Loucy (cell line): ENCODE data around the gene GCH1.

Experiments used
- EZH2phosphoT487 ChIP-seq: fragments of 200-600 bp; IDR thresholded peaks from 2 replicates; pipeline ENCODE4 v1.6.1; 2018; ENCODE audit warnings: antibody characterized with exemption, mild to moderate bottlenecking, moderate library complexity, borderline replicate concordance
- TF ChIP-seq, protein P1 (sequence below): fragments of 200-600 bp; sonication (generic); conservative IDR thresholded peaks from 2 replicates; pipeline ENCODE4 v1.5.1; 2014; ENCODE audit warnings: mild to moderate bottlenecking, antibody characterized with exemption, low read length

GRCh38 chr14:54895683-54896082 is 6.9 kb downstream of the GCH1 start:
- TF ChIP-seq, protein P1, sequence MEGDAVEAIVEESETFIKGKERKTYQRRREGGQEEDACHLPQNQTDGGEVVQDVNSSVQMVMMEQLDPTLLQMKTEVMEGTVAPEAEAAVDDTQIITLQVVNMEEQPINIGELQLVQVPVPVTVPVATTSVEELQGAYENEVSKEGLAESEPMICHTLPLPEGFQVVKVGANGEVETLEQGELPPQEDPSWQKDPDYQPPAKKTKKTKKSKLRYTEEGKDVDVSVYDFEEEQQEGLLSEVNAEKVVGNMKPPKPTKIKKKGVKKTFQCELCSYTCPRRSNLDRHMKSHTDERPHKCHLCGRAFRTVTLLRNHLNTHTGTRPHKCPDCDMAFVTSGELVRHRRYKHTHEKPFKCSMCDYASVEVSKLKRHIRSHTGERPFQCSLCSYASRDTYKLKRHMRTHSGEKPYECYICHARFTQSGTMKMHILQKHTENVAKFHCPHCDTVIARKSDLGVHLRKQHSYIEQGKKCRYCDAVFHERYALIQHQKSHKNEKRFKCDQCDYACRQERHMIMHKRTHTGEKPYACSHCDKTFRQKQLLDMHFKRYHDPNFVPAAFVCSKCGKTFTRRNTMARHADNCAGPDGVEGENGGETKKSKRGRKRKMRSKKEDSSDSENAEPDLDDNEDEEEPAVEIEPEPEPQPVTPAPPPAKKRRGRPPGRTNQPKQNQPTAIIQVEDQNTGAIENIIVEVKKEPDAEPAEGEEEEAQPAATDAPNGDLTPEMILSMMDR: no peak
- no peak for TF ChIP-seq EZH2phosphoT487
